Measurements from ENCODE around the gene CDA.

Gene CDA

DNA sequence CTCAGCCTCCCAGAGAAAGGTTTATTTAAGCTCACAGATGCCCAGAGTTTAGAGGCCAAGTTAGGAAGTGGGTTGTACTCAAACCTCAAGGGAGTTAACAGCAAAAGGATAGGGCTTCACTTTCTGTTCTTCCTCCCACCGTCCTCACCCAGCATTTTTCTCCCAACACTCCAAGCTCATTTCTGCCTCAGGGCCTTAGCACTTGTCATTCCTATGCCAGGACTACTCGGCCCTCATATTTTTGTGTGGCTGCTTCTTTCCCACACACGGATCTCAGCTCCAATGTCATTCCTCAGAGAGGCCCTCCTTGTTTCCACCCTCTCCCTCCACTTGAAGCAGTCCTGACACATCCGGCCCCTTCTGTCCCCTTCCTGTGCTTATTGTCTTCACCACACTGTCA, 23.7 kb upstream of the CDA start:
- H3K4me3 ChIP-seq (ENCODE audit: low read depth, low read length), result no peak overlapping the region
- TF ChIP-seq, protein P1, sequence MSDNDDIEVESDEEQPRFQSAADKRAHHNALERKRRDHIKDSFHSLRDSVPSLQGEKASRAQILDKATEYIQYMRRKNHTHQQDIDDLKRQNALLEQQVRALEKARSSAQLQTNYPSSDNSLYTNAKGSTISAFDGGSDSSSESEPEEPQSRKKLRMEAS (IDR thresholded peaks at IDR 0.05; ENCODE audit: low read depth, low read length), result no peak
- TF ChIP-seq POLR2A (IDR thresholded peaks at IDR 0.05; ENCODE audit: extremely low read depth, insufficient read length) (no peak), MYC (IDR thresholded peaks at IDR 0.05; ENCODE audit: low read depth, low read length) (no peak)
- TF ChIP-seq, protein P2, sequence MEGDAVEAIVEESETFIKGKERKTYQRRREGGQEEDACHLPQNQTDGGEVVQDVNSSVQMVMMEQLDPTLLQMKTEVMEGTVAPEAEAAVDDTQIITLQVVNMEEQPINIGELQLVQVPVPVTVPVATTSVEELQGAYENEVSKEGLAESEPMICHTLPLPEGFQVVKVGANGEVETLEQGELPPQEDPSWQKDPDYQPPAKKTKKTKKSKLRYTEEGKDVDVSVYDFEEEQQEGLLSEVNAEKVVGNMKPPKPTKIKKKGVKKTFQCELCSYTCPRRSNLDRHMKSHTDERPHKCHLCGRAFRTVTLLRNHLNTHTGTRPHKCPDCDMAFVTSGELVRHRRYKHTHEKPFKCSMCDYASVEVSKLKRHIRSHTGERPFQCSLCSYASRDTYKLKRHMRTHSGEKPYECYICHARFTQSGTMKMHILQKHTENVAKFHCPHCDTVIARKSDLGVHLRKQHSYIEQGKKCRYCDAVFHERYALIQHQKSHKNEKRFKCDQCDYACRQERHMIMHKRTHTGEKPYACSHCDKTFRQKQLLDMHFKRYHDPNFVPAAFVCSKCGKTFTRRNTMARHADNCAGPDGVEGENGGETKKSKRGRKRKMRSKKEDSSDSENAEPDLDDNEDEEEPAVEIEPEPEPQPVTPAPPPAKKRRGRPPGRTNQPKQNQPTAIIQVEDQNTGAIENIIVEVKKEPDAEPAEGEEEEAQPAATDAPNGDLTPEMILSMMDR (IDR thresholded peaks at IDR 0.05; ENCODE audit: low read depth, low read length), result no peak

DNA sequence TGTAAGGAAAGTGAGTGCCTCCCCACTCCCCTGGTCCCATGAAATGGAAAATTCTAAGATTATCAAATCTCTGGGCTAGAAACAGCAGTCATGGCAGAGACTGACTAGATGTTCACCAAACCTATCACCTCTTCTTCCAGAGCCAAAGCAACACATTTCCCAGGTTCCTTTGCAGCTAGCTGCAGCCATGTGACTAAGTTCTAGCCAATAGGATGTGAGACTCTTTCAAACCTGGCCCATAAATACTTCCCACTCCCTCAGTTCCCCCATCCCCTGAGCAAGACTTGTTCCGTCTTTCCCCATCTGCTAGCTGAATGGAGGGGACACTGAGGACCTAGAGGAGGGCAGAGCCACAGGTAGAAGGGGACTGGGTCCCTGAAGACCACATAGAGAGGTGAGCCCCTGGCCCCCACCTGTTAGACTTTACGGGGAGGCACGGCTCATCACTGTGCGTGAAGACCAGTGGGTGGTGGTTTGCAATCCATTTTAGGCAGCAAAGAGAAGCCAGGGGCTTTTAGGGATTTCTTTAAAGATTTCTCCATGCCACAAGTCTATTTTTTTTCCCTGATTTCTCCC, 19.3 kb upstream of the CDA start:
- TF ChIP-seq POLR2A (IDR thresholded peaks at IDR 0.05; ENCODE audit: extremely low read depth, insufficient read length), result no peak
- TF ChIP-seq, protein P1 (IDR thresholded peaks at IDR 0.05; ENCODE audit: low read depth, low read length), result no peak
- no peak overlapping the region for H3K4me3 ChIP-seq (ENCODE audit: low read depth, low read length)
- no peak for DNase-seq (ENCODE audit: low read depth)

More for the DNA sequence above, 23.7 kb upstream of the CDA start:
- DNase-seq (ENCODE audit: low read depth), result no peak

DNA sequence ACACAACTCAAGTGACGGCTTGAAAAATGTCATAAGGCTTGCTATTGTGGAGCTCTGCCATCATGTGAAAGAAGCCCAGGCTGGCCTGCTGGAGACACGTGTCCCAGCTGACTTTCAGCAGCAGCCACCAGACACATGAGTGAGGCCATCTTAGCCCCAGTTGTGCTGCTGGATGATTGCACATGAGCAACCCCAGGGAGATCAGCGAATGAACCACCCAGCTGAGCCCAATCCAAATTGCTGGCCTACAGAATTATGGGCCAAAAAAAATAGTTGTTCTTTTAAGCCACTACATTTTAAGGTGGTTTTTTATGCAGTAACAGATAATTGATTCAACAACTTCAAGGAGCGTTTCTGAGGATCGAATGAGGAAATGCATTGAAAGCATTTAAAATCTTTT, 17.5 kb upstream of the CDA start:
- no peak overlapping the region for H3K4me3 ChIP-seq (ENCODE audit: low read depth, low read length)
- no peak for TF ChIP-seq POLR2A (IDR thresholded peaks at IDR 0.05; ENCODE audit: extremely low read depth, insufficient read length)
- TF ChIP-seq, protein P1 (IDR thresholded peaks at IDR 0.05; ENCODE audit: low read depth, low read length), result peak; percentile 20; the same call in 1 of the 2 replicates
- no peak for DNase-seq (ENCODE audit: low read depth)

DNA sequence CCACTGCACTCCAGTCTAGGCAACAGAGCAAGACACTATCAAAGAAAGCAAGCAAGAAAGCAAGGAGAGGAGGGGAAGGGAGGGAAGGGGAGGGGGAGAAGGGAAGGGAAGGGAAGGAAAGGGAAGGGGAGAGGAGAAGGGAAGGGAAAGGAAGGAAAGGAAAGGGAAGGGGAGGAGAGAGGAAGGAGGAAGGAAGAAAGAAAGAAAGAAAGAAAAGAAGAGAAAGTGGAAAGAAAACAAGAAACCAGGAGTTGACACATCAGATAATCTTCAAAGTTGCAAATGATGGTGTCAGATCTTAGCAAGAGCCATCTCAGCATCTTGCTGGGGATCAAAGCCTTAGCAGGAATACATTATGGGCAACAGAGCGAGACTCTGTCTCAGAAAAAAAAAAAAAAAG, 14.9 kb upstream of the CDA start:
- TF ChIP-seq, protein P2 (IDR thresholded peaks at IDR 0.05; ENCODE audit: low read depth, low read length), result no peak
- TF ChIP-seq, protein P1 (IDR thresholded peaks at IDR 0.05; ENCODE audit: low read depth, low read length), result no peak
- TF ChIP-seq POLR2A (IDR thresholded peaks at IDR 0.05; ENCODE audit: extremely low read depth, insufficient read length), result no peak
- TF ChIP-seq MYC (IDR thresholded peaks at IDR 0.05; ENCODE audit: low read depth, low read length), result no peak
- H3K4me3 ChIP-seq (ENCODE audit: low read depth, low read length), result no peak overlapping the region
- no peak for DNase-seq (ENCODE audit: low read depth)

DNA sequence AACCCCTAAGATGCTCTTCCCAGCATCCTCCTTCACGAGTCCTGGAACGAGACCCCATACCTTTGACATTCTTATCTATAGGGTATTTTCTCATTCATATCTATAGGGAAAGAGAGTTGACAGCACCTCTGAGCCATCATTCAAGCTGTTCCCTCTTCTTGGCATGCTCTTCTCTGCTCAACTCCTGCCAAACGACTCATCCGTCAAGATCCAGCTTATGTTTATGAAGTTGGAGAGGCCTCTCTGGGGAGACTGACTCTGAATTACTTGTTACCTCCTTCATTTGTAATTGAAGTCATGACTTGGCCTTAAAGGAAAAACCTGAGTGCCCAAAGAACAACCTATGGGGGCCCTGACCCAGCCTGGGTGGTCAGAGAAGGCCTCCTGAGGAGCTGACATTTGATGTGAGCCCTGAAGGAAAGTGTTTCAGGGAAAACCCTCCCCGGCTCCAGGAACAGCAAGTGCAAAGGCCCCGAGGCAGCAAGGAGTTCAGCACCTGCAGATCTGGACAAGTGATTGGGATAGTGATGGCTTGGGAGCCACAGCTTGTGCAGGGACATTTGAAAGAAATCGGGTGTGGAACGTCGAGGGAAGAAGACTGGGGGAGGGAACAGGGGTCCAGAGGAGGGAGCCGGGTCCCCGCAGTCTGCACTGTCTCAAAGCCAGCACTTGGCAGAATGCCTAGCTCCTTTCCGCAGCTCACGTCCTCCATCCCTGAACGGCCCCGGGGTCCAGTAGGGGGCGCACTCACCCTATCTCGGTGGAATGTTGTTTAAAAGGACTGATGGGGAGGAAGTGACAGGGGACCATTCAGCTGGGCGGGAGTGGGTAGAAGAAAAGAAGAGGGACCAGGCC, 14.0 kb upstream of the CDA start:
- H3K4me3 ChIP-seq (ENCODE audit: low read depth, low read length), result no peak overlapping the region
- DNase-seq (ENCODE audit: low read depth), result peak; percentile 86
- TF ChIP-seq MYC (IDR thresholded peaks at IDR 0.05; ENCODE audit: low read depth, low read length) (0 out of 2 replicates have a peak, but pooled peaks have one; percentile 30), POLR2A (IDR thresholded peaks at IDR 0.05; ENCODE audit: extremely low read depth, insufficient read length) (no peak)
- TF ChIP-seq, protein P1 (IDR thresholded peaks at IDR 0.05; ENCODE audit: low read depth, low read length), result 0 out of 2 replicates have a peak, but pooled peaks have one; percentile 13
- TF ChIP-seq, protein P2 (IDR thresholded peaks at IDR 0.05; ENCODE audit: low read depth, low read length), result peak; percentile 84

DNA sequence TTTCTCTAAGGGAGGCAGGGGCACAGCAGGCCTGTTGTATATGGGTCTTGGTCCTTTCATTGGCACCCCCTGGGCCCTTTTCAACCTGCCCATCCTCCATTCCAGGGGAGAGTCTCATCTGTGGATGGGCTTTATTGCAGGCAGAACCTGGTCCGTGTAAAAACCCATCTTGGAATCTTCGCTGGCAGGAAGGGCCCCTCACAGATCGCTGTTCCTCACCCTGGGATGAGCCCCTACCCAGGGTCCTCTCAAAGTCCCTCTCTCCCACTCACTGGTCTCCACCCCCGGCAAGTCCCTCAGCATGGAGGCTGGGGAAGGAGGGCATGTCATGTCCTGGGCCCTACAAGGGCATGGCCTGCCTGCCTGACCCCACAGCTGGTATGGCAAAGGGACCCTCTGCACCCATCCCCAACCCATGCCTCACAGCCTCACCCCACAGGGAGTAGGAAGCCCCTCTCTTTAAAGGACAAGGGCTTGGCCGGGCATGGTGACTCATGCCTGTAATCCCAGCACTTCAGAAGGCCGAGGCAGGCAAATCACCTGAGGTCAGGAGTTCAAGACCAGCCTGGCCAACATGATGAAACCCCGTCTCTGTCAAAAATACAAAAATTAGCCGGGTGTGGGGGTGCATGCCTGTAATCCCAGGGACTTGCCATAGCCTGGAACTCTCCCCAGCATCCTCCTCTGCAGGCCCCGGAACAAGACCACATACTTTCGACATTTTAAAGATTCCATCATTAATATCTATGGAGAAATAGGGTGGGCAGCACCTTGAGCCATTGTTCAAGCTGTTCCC, 13.2 kb upstream of the CDA start:
- no peak overlapping the region for H3K4me3 ChIP-seq (ENCODE audit: low read depth, low read length)
- TF ChIP-seq, protein P2 (IDR thresholded peaks at IDR 0.05; ENCODE audit: low read depth, low read length), result no peak
- TF ChIP-seq, protein P1 (IDR thresholded peaks at IDR 0.05; ENCODE audit: low read depth, low read length), result no peak
- TF ChIP-seq POLR2A (IDR thresholded peaks at IDR 0.05; ENCODE audit: extremely low read depth, insufficient read length), result no peak
- no peak for TF ChIP-seq MYC (IDR thresholded peaks at IDR 0.05; ENCODE audit: low read depth, low read length)
- DNase-seq (ENCODE audit: low read depth), result no peak

All from NB4 (cell line).